SK-N-SH treated with all-trans-retinoic acid at 6 μM for 48 hours (cell line): ENCODE data around the gene NOP10.

ENCODE experiments used
- CREB5 ChIP-seq: fragments of 250-450 bp; sonication (Bioruptor Pico); IDR thresholded peaks from 2 replicates; pipeline ENCODE4 v1.5.1; 2020; ENCODE audit warnings: low read depth, mild to moderate bottlenecking, moderate library complexity
- CSDC2 ChIP-seq: fragments of 250-450 bp; sonication (Bioruptor Pico); IDR thresholded peaks from 2 replicates; pipeline ENCODE4 v1.5.0; 2020; ENCODE audit warnings: mild to moderate bottlenecking, moderate library complexity
- ESRRG ChIP-seq: fragments of 250-450 bp; sonication (Bioruptor Pico); IDR thresholded peaks from 2 replicates; pipeline ENCODE4 v1.6.1; 2021; ENCODE audit warnings: mild to moderate bottlenecking
- RARB ChIP-seq: fragments of 250-450 bp; sonication (Bioruptor Pico); IDR thresholded peaks from 2 replicates; pipeline ENCODE4 v1.8.0; 2021; ENCODE audit warnings: mild to moderate bottlenecking, moderate library complexity
- TOX ChIP-seq: fragments of 250-450 bp; sonication (Bioruptor Pico); IDR thresholded peaks from 2 replicates; pipeline ENCODE4 v1.8.0; 2021; ENCODE audit warnings: mild to moderate bottlenecking, moderate library complexity, borderline replicate concordance
- ZFP30 ChIP-seq: fragments of 450-650 bp; formaldehyde crosslinking; IDR thresholded peaks from 2 replicates; pipeline ENCODE4 v1.5.0; 2022; ENCODE audit warnings: mild to moderate bottlenecking, moderate library complexity
- TF ChIP-seq, protein P1 (sequence below): fragments of 250-450 bp; sonication (Bioruptor Pico); IDR thresholded peaks from 2 replicates; pipeline ENCODE4 v1.5.1; 2021; ENCODE audit warnings: mild to moderate bottlenecking, moderate library complexity
- TF ChIP-seq, protein P2 (sequence below): fragments of 250-450 bp; sonication (Bioruptor Pico); IDR thresholded peaks from 2 replicates; pipeline ENCODE4 v1.8.0; 2020; ENCODE audit warnings: mild to moderate bottlenecking, moderate library complexity, borderline replicate concordance

DNA sequence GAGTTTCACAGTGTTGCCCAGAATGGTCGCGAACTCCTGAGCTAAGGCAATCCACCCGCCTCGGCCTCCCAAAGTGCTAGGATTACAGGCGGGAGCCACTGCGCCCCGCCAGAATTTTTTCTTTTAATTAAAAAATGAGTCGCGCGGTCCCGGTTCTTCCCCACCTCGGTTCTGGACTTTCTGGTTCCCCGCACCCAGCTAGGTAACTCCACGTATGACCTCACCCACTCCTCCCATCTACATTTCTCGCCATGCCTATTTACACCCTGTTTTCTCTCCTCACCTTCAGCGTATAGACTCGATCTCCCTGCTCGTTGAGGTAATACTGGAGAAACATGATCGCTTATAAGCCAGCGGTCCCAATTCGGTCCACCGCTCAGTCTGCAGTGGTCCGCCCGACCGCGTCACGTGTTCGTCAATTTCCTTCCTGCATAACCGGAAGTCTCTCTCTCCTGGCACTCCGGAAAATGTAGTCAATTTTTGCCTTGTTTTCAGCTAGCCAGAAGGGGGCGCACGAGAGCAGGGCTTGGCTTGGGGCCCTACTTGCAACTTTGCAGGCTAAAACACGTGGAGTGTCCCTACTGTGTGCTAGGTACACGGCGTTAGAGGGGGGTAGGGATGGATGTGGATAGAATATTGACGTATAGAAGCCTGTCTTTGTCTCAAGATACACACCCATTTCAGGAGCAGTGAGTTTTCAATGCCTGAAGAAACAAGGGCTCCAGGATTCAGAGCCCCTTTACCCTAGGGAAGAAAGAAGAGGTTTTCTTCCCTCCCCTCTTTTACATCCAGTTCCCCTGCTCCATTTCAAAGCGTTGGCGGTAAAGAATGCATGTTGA, at the start of gene NOP10, which contains the start of gene NUTM1:
- TF ChIP-seq TOX (CRISPR knock-in tag) (no peak), RARB (CRISPR knock-in tag) (no peak), CREB5 (CRISPR knock-in tag) (no peak), ESRRG (CRISPR knock-in tag) (no peak), CSDC2 (CRISPR knock-in tag) (no peak), ZFP30 (no peak)
- TF ChIP-seq, protein P1, sequence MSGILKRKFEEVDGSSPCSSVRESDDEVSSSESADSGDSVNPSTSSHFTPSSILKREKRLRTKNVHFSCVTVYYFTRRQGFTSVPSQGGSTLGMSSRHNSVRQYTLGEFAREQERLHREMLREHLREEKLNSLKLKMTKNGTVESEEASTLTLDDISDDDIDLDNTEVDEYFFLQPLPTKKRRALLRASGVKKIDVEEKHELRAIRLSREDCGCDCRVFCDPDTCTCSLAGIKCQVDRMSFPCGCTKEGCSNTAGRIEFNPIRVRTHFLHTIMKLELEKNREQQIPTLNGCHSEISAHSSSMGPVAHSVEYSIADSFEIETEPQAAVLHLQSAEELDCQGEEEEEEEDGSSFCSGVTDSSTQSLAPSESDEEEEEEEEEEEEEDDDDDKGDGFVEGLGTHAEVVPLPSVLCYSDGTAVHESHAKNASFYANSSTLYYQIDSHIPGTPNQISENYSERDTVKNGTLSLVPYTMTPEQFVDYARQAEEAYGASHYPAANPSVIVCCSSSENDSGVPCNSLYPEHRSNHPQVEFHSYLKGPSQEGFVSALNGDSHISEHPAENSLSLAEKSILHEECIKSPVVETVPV (CRISPR knock-in tag), result no peak
- TF ChIP-seq, protein P2, sequence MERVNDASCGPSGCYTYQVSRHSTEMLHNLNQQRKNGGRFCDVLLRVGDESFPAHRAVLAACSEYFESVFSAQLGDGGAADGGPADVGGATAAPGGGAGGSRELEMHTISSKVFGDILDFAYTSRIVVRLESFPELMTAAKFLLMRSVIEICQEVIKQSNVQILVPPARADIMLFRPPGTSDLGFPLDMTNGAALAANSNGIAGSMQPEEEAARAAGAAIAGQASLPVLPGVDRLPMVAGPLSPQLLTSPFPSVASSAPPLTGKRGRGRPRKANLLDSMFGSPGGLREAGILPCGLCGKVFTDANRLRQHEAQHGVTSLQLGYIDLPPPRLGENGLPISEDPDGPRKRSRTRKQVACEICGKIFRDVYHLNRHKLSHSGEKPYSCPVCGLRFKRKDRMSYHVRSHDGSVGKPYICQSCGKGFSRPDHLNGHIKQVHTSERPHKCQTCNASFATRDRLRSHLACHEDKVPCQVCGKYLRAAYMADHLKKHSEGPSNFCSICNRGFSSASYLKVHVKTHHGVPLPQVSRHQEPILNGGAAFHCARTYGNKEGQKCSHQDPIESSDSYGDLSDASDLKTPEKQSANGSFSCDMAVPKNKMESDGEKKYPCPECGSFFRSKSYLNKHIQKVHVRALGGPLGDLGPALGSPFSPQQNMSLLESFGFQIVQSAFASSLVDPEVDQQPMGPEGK (CRISPR knock-in tag), result no peak
